ENCODE results near the gene BMPR1B. TPM values are rescaled to one million over a fixed set of nuclear protein-coding genes. Genes with fewer than 3 reads are reported as not detected.

The BMPR1B gene
- total RNA-seq, 1 donor from 2014 or later, result not detected

GRCh38 chr4:94965852-94966251, 208.1 kb downstream of the BMPR1B start:
- H3K27me3 Mint-ChIP-seq (ENCODE audit: insufficient read depth), result peaks cover 2% of the 10 kb centered on the region
- H3K27ac Mint-ChIP-seq, result no peak overlapping the region
- H3K9me3 Mint-ChIP-seq, result no peaks in the 10 kb centered on the region
- no peaks in the 10 kb centered on the region for H3K4me1 Mint-ChIP-seq (ENCODE audit: low read depth)
- no peak for DNase-seq (ENCODE audit: low spot score)
- intact Hi-C loops (cut with micrococcal nuclease), result no loop called here
- H3K36me3 Mint-ChIP-seq (ENCODE audit: low read depth), result no peaks in the 10 kb centered on the region
- no peak overlapping the region for H3K4me3 Mint-ChIP-seq

DNA sequence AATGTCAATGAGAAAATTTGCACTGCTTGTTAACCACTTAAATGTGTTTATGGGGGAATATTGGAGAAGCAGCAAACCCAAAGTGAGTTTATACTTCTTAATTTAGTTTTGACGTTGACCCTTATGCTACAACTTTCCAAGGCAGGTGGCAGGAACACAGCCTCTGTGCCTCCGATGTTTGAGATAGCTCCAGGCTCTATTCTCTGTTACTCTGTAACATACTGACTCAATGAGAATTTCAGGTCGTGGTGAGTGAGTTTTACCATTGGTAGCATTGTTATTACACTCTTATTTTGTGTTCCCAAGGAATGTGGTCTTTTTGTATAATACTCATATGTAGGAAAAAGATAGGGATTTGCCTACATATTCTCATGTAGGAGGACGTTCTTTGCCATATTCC, 210.7 kb downstream of the BMPR1B start:
- no peak overlapping the region for H3K27ac Mint-ChIP-seq

DNA sequence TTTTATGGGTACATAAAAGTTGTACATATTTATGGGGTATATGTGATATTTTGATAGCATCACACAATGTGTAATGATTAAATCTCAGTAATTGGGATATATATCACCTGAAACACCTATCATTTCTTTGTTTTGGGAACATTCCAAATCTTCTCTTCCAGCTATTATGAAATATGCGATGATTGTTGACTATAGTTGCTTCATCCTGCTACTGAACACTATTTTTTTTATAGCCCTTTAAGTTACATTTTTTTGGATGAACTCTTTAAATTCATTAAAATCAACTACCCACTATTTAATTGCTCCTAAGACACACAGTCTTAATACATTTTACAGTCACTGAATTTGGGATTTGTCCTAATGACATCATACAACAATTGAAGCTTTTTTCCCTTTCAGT, 212.9 kb downstream of the BMPR1B start:
- Mint-ChIP-seq H3K27me3 (ENCODE audit: insufficient read depth) (no peaks in the 10 kb centered on the region), H3K36me3 (ENCODE audit: low read depth) (no peaks in the 10 kb centered on the region), H3K27ac (no peak overlapping the region), H3K4me1 (ENCODE audit: low read depth) (no peaks in the 10 kb centered on the region), H3K9me3 (no peaks in the 10 kb centered on the region), H3K4me3 (no peak overlapping the region)
- intact Hi-C loops (cut with micrococcal nuclease), result no loop called here
- no peak for DNase-seq (ENCODE audit: low spot score)

More for the DNA sequence above, 210.7 kb downstream of the BMPR1B start:
- no peak for DNase-seq (ENCODE audit: low spot score)
- intact Hi-C loops (cut with micrococcal nuclease), result no loop called here
- H3K27me3 Mint-ChIP-seq (ENCODE audit: insufficient read depth), result no peaks in the 10 kb centered on the region
- no peaks in the 10 kb centered on the region for H3K9me3 Mint-ChIP-seq
- H3K36me3 Mint-ChIP-seq (ENCODE audit: low read depth), result no peaks in the 10 kb centered on the region
- no peak overlapping the region for H3K4me3 Mint-ChIP-seq
- no peaks in the 10 kb centered on the region for H3K4me1 Mint-ChIP-seq (ENCODE audit: low read depth)

- Mint-ChIP-seq H3K36me3 (ENCODE audit: low read depth) (no peaks in the 10 kb centered on the region), H3K27me3 (ENCODE audit: insufficient read depth) (peaks cover 2% of the 10 kb centered on the region), H3K4me3 (no peak overlapping the region), H3K27ac (no peak overlapping the region), H3K9me3 (no peaks in the 10 kb centered on the region), H3K4me1 (ENCODE audit: low read depth) (no peaks in the 10 kb centered on the region)
- no peak for DNase-seq (ENCODE audit: low spot score)
- intact Hi-C loops (cut with micrococcal nuclease), result no loop called here
Observed at GRCh38 chr4:94974773-94975172, 217.0 kb downstream of the BMPR1B start.

DNA sequence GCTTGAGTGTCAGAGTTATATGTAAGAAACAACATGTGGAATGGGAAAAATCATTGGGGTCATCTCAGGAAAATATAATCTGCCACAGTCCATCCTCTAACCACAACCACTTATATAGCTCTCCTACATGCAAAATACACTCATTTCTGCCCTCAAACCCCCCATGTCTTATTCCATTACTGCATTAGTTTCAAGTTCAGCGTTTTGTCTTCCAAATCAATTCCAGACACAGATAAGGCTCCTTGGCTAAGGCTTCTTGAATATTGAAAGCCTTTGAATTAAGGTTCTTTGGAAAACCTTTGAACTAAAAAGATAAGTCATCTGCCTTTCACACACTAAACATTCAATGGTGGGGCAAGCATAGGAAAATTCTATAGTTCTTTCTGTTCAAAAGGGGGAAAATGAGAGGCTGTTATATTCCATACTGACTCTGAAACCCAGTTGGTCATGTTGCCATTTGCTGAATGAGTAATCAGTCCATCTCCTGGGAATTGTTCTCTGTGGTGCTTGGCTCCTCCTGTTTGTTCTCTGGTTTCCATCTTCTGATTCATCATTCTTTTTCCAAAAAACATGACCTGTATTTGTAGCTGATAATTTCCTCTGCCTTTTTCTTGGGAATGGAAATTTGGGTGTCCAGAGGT, 218.7 kb downstream of the BMPR1B start:
- intact Hi-C loops (cut with micrococcal nuclease), result no loop called here
- H3K4me1 Mint-ChIP-seq (ENCODE audit: low read depth), result no peaks in the 10 kb centered on the region
- no peak for DNase-seq (ENCODE audit: low spot score)
- H3K9me3 Mint-ChIP-seq, result no peaks in the 10 kb centered on the region
- H3K4me3 Mint-ChIP-seq, result no peak overlapping the region
- no peaks in the 10 kb centered on the region for H3K36me3 Mint-ChIP-seq (ENCODE audit: low read depth)
- H3K27ac Mint-ChIP-seq, result no peak overlapping the region
- H3K27me3 Mint-ChIP-seq (ENCODE audit: insufficient read depth), result peaks cover 2% of the 10 kb centered on the region

DNA sequence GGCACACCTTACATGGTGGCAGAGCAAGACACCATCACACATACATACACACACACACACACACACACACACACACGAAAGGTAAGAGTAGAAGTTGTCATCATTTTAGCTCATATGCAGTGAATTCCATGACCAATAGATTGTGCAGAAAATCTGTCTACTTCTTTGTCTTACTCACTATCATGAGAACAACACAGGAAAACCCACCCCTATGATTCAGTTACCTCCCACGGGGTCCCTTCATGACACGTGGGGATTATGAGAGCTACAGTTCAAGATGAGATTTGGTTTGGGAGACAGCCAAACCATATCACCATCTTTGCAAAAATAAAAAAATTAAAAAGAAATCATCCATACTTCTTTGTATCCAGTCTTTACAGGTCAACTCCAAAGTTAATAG, 221.1 kb downstream of the BMPR1B start:
- peaks cover 2% of the 10 kb centered on the region for H3K27me3 Mint-ChIP-seq (ENCODE audit: insufficient read depth)
- DNase-seq (ENCODE audit: low spot score), result no peak
- H3K27ac Mint-ChIP-seq, result no peak overlapping the region
- intact Hi-C loops (cut with micrococcal nuclease), result no loop called here
- no peaks in the 10 kb centered on the region for H3K4me1 Mint-ChIP-seq (ENCODE audit: low read depth)
- H3K36me3 Mint-ChIP-seq (ENCODE audit: low read depth), result no peaks in the 10 kb centered on the region
- no peaks in the 10 kb centered on the region for H3K9me3 Mint-ChIP-seq
- H3K4me3 Mint-ChIP-seq, result no peak overlapping the region

DNA sequence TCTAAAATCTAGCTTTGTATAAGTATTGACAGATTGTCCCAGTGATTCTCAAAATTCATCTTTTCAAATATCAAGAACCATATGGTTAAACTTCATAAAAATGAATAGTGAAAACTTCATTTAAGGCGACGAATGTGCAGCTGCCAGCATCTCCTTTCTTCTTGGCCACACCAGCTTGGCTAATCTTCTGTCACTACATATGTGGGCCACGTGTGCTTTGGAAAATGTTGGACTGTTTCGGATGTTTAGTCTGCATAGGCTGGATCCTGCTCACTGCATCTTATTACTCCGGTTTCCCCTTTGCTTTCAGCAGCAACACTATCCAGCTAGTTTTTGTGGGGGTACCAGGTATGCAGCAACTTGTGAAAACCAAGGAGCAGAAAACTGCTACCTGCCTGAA, 221.9 kb downstream of the BMPR1B start:
- intact Hi-C loops (cut with micrococcal nuclease), result no loop called here
- DNase-seq (ENCODE audit: low spot score), result no peak

DNA sequence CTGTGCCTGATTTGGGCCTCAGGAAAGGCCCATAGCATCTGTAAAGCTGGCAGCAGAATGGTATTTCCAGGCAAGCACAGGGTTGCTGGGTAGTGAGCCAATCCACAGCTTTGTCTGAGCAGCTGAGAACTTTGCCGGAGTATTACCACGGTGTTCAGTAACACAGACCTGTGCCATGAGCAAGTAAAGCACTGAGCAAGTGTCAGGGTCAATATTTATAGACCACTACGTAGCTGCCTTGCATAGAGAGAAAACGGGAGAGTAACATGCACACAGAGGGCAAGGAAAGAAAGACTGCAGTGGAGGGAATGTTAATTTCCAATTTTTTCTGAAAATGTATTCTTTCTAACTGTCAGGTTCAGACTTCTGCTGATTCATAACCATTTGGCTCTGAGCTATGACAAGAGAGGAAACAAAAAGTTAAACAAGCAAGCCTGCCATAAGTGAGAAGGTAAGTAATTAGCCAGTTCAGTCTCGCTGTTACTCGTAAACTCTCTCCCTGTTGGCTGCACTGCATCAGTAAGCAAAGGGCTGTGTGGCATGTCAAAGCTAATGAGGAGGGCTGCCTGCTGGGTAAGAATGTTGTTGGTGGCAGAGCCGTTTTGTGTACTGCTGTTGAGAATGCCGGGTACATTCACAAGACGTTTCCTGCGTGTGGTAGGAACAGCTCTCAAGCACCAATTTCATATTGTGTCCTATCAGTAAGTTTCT, 238.1 kb downstream of the BMPR1B start:
- DNase-seq (ENCODE audit: low spot score), result no peak
- no peak overlapping the region for H3K27ac Mint-ChIP-seq
- H3K4me1 Mint-ChIP-seq (ENCODE audit: low read depth), result peaks cover 7% of the 10 kb centered on the region
- intact Hi-C loops (cut with micrococcal nuclease), result no loop called here
- H3K27me3 Mint-ChIP-seq (ENCODE audit: insufficient read depth), result no peaks in the 10 kb centered on the region
- H3K9me3 Mint-ChIP-seq, result no peaks in the 10 kb centered on the region
- H3K36me3 Mint-ChIP-seq (ENCODE audit: low read depth), result no peaks in the 10 kb centered on the region
- H3K4me3 Mint-ChIP-seq, result no peak overlapping the region

More for the DNA sequence above, 221.9 kb downstream of the BMPR1B start:
- H3K27me3 Mint-ChIP-seq (ENCODE audit: insufficient read depth), result peaks cover 2% of the 10 kb centered on the region
- H3K4me1 Mint-ChIP-seq (ENCODE audit: low read depth), result no peaks in the 10 kb centered on the region
- no peak overlapping the region for H3K27ac Mint-ChIP-seq
- H3K36me3 Mint-ChIP-seq (ENCODE audit: low read depth), result no peaks in the 10 kb centered on the region
- H3K4me3 Mint-ChIP-seq, result no peak overlapping the region
- no peaks in the 10 kb centered on the region for H3K9me3 Mint-ChIP-seq

GRCh38 chr4:95000076-95000648, 242.4 kb downstream of the BMPR1B start:
- Mint-ChIP-seq H3K9me3 (no peaks in the 10 kb centered on the region), H3K4me3 (no peak overlapping the region), H3K36me3 (ENCODE audit: low read depth) (no peaks in the 10 kb centered on the region), H3K27ac (no peak overlapping the region), H3K27me3 (ENCODE audit: insufficient read depth) (peaks cover 3% of the 10 kb centered on the region), H3K4me1 (ENCODE audit: low read depth) (peaks cover 7% of the 10 kb centered on the region)
- intact Hi-C loops (cut with micrococcal nuclease), result no loop called here
- DNase-seq (ENCODE audit: low spot score), result no peak

- no peak for DNase-seq (ENCODE audit: low spot score)
- Mint-ChIP-seq H3K27ac (no peak overlapping the region), H3K36me3 (ENCODE audit: low read depth) (no peaks in the 10 kb centered on the region), H3K27me3 (ENCODE audit: insufficient read depth) (peaks cover 3% of the 10 kb centered on the region), H3K4me3 (no peak overlapping the region), H3K9me3 (no peaks in the 10 kb centered on the region), H3K4me1 (ENCODE audit: low read depth) (no peaks in the 10 kb centered on the region)
- intact Hi-C loops (cut with micrococcal nuclease), result no loop called here
Observed at GRCh38 chr4:95004912-95005311, 247.2 kb downstream of the BMPR1B start.

DNA sequence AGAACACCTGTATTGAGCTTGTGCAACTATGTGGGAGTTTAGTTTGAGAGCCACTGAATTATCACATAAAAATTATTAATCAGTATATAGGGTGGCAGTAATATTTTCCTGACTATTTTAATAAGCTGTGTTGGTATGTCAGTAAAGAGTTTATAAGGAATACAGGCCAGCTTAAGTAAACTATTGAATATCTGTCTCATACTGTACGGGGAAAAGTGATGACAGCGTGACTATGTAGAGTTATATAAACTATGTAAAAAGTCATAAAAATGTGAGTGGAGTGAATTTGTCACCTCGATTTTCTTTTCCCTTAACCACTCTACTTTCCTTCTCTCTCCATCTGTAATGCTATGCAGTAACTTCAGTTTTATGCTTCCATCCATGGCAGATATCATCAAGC, 250.2 kb downstream of the BMPR1B start:
- Mint-ChIP-seq H3K36me3 (ENCODE audit: low read depth) (no peaks in the 10 kb centered on the region), H3K27ac (no peak overlapping the region), H3K4me3 (no peak overlapping the region), H3K4me1 (ENCODE audit: low read depth) (no peaks in the 10 kb centered on the region), H3K9me3 (no peaks in the 10 kb centered on the region), H3K27me3 (ENCODE audit: insufficient read depth) (no peaks in the 10 kb centered on the region)
- no peak for DNase-seq (ENCODE audit: low spot score)
- intact Hi-C loops (cut with micrococcal nuclease), result no loop called here

- Mint-ChIP-seq H3K4me1 (ENCODE audit: low read depth) (no peaks in the 10 kb centered on the region), H3K27ac (no peak overlapping the region), H3K36me3 (ENCODE audit: low read depth) (no peaks in the 10 kb centered on the region), H3K4me3 (no peak overlapping the region), H3K9me3 (no peaks in the 10 kb centered on the region), H3K27me3 (ENCODE audit: insufficient read depth) (peaks cover 4% of the 10 kb centered on the region)
- DNase-seq (ENCODE audit: low spot score), result no peak
- intact Hi-C loops (cut with micrococcal nuclease), result no loop called here
Observed at GRCh38 chr4:95013236-95013635, 255.5 kb downstream of the BMPR1B start.

- no peak for DNase-seq (ENCODE audit: low spot score)
- no peaks in the 10 kb centered on the region for H3K4me1 Mint-ChIP-seq (ENCODE audit: low read depth)
- H3K36me3 Mint-ChIP-seq (ENCODE audit: low read depth), result no peaks in the 10 kb centered on the region
- peaks cover 4% of the 10 kb centered on the region for H3K27me3 Mint-ChIP-seq (ENCODE audit: insufficient read depth)
- no peak overlapping the region for H3K4me3 Mint-ChIP-seq
- no peaks in the 10 kb centered on the region for H3K9me3 Mint-ChIP-seq
- no peak overlapping the region for H3K27ac Mint-ChIP-seq
- intact Hi-C loops (cut with micrococcal nuclease), result no loop called here
Observed at GRCh38 chr4:95014068-95014467, 256.3 kb downstream of the BMPR1B start.
